ENCODE data around the gene AP1S1. TPM values are rescaled to one million over a fixed set of nuclear protein-coding genes. Genes with fewer than 3 reads are reported as not detected.
A peak's percentile ranks its signal among the peaks of the same experiment; 100 is the strongest.

AP1S1 gene
- total and polyA plus RNA-seq, 2 donors (not counting 3 experiments of a cell fraction or from before 2014, with no cell fraction given): 93.3 to 106 TPM

- Histone ChIP-seq H3K9me3 (replicated peaks; ENCODE audit: control insufficient read depth, insufficient read depth, low read length) (no peaks in the 10 kb centered on the region), H3K27me3 (ENCODE audit: control insufficient read depth in 2 of 2, insufficient read depth in 2 of 2, low read length in 2 of 2) (no peaks in the 10 kb centered on the region), H3K79me2 (ENCODE audit: control insufficient read depth, insufficient read depth, low read length) (peaks cover 11% of the 10 kb centered on the region), H3K4me3 (replicated peaks in 1 of 3; ENCODE audit: insufficient read depth in 1 of 3, low read depth in 1 of 3, low read length in 3 of 3) (no peak overlapping the region), H3K4me2 (ENCODE audit: insufficient read depth, low read length) (no peak overlapping the region), H2AFZ (ENCODE audit: low read depth, low read length) (no peak overlapping the region), H3K9me1 (replicated peaks; ENCODE audit: control insufficient read depth, extremely low read depth, insufficient read depth, low read length) (no peaks in the 10 kb centered on the region), H3K9ac (replicated peaks; ENCODE audit: extremely low read depth, insufficient read depth, low read length) (no peak overlapping the region), H4K20me1 (replicated peaks; ENCODE audit: control insufficient read depth, extremely low read depth, insufficient read depth, low read length) (no peaks in the 10 kb centered on the region), H3K36me3 (ENCODE audit: control insufficient read depth in 2 of 2, extremely low read depth in 1 of 2, insufficient read depth in 2 of 2, low read length in 2 of 2) (no peaks in the 10 kb centered on the region), H3K4me1 (ENCODE audit: control insufficient read depth, extremely low read depth, insufficient read depth, low read length) (peaks cover 63% of the 10 kb centered on the region), H3K27ac (ENCODE audit: insufficient read depth, low read depth, low read length) (peak overlapping the region; percentile 65)
- ChIA-PET POLR2A (interaction anchor here (4.6 to 8.8 kb wide), 2 partner anchors 9 to 14 kb away, joined by 49 to 132 read pairs; partner anchors contain the start of gene SERPINE1), CTCF (interaction anchor here (1.0 to 3.7 kb wide), 4 partner anchors 9 to 19 kb away, joined by 3 to 25 read pairs (median 14); partner anchors contain the start of gene SERPINE1)
- DNase-seq (ENCODE audit: low read depth, low spot score): no peak
- intact Hi-C loops (cut with micrococcal nuclease): no loop called here
- no TSS peak for BruUV-seq (replicated peaks)
- FAIRE-seq: no peak
- dilution Hi-C loops (cut with MboI; ENCODE audit: extremely low pct_ligation_motif_present, low sequenced_read_pairs): no loop called here
- no peak for TF ChIP-seq POLR2AphosphoS5 (IDR thresholded peaks at IDR 0.05; ENCODE audit: insufficient read depth, low read depth, low read length)
- no peak for TF ChIP-seq JUN (IDR thresholded peaks at IDR 0.05; ENCODE audit: borderline replicate concordance, insufficient read depth, insufficient read length, low read depth)
- no peak for TF ChIP-seq MAX (IDR thresholded peaks at IDR 0.05; ENCODE audit: insufficient read depth, insufficient read length)
- no peak for TF ChIP-seq GATA2 (IDR thresholded peaks at IDR 0.05; ENCODE audit: insufficient read depth, insufficient read length, low read depth, low read length)
- no peak for TF ChIP-seq CTCF (IDR thresholded peaks at IDR 0.05; ENCODE audit: extremely low read depth in 1 of 2, insufficient read depth in 1 of 2, low read depth in 1 of 2, low read length in 2 of 2)
- no peak for TF ChIP-seq MYC (IDR thresholded peaks at IDR 0.05; ENCODE audit: low read depth, low read length)
- TF ChIP-seq FOS (IDR thresholded peaks at IDR 0.05; ENCODE audit: borderline replicate concordance, insufficient read depth, low read length): no peak
- no peak for TF ChIP-seq EZH2 (IDR thresholded peaks at IDR 0.05; ENCODE audit: borderline replicate concordance, low read depth, low read length, severe bottlenecking)
- no peak for TF ChIP-seq POLR2A (IDR thresholded peaks at IDR 0.05; ENCODE audit: low read depth, low read length)
Measured at GRCh38 chr7:101113836-101114235, 40.4 kb upstream of the AP1S1 start.

Measured in endothelial cell of umbilical vein (primary cell).